ENCODE results near the gene ZNF483.
"Not testable (repeated sequence)": the region's sequence is repeated elsewhere in the genome, so short reads cannot be mapped to it uniquely, and the experiment has no call there.

Gene ZNF483

GRCh38 chr9:111525056-111525977, at the start of gene ZNF483:
Gene ZNF483 (plus strand): TSS chr9:111525179. CDS start chr9:111527396, 2,217 bp downstream.
- peak; percentile 36 for DNase-seq (ENCODE audit: low read depth, low spot score)

DNA sequence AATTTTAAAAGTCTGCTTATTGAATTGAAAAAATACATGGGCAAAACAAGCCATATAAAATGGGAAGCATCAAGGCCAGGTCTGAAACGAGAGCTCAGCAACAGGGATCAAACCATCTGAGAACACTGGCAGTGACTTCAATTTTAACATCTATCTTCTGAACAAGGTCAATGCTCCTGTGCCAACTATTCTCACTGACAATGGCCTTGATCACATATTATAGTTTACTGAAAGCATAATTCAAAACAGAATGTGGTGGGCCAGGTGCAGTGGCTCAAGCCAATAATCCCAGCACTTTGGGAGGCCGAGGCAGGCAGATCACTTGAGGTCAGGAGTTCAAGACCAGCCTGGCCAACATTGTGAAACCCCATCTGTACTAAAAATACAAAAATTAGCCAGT, 49.8 kb upstream of the ZNF483 start:
- DNase-seq (ENCODE audit: low read depth, low spot score) = no peak

DNA sequence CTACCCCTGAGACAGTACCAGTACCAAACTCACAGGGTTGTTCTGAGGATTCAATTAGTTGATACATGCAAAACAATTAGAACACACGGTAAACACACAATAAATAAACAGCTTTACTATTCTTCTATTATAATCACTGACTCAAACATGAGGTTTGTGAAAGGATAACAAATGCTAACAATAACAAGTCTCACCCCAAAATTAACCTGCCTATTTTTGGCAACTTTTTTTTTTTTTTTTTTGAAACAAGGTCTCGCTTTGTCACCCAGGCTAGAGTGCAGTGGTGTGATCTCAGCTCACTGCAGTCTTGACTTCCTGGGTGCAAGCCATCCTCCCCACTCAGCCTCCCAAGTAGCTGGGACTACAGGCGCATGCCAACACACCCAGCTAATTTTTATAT, 47.3 kb upstream of the ZNF483 start:
- DNase-seq (ENCODE audit: low read depth, low spot score) = no peak

GRCh38 chr9:111481885-111482636, 42.9 kb upstream of the ZNF483 start:
- DNase-seq (ENCODE audit: low read depth, low spot score) = peak; percentile 3

GRCh38 chr9:111482694-111483438, 42.1 kb upstream of the ZNF483 start:
- peak; percentile 24 for DNase-seq (ENCODE audit: low read depth, low spot score)

GRCh38 chr9:111483439-111483857, 41.5 kb upstream of the ZNF483 start:
- DNase-seq (ENCODE audit: low read depth, low spot score) = peak; percentile 6

- DNase-seq (ENCODE audit: low read depth, low spot score) = peak; percentile 40
These were observed 41.0 kb upstream of the ZNF483 start, which contains the start of gene ECPAS for GRCh38 chr9:111483858-111484571. Gene ECPAS (minus strand): TSS chr9:111484383. CDS start chr9:111472918, 11,465 bp downstream.

DNA sequence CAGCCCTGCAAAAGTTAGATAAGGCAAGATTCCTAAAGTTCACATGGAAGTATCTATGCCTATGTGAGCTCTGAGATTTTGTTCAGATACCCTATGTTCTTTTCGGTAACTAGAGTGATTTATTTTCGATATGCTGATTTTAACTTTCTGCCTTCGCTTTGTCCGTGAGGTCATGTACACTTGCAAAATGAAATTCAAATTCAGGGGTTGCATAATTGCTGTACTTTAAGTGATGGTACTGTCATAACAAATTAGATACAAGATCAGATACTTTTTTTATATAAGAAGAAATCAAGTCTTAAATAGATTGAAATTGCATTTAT, 40.4 kb upstream of the ZNF483 start:
- DNase-seq (ENCODE audit: low read depth, low spot score) = no peak

DNA sequence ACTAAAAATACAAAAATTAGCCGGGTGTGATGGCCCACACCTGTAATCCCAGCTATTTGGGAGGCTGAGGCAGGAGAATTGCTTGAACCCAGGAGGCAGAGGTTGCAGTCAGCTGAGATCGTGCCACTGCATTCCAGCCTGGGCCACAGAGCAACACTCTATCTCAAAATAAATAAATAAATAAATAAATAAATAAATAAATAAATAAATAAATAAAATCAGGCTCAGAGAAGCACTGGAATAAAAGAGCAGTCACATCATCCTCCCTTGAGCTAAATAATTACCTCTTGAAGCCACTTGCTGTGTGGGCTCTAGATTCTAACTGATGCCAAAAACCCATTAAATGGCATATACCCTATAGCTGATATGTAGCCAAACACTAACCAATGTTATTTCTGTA, 27.8 kb upstream of the ZNF483 start:
- DNase-seq (ENCODE audit: low read depth, low spot score) = not testable (repeated sequence)

GRCh38 chr9:111501005-111501562, 23.9 kb upstream of the ZNF483 start:
- DNase-seq (ENCODE audit: low read depth, low spot score) = no peak

DNA sequence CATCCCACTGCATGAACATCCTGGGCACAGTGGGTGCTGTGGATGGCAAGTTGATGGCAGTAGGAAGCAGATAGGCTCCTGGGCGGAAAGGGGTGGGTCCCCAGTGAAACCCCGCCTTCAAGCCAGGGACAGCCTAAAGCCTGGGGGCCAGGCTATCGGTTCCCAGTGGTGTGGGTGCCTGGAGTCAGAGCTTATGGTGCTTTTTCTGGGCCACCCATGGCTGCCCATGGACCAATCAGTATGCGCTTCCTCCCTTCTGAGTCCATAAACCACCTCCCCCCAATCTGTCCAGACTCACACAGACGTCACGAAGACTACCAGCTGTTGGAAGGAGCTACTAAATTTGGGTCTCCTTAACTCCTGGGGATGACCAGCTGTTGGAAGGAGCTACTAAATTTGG, 23.3 kb upstream of the ZNF483 start:
- no peak for DNase-seq (ENCODE audit: low read depth, low spot score)

- DNase-seq (ENCODE audit: low read depth, low spot score) = no peak
These were observed 22.5 kb upstream of the ZNF483 start for GRCh38 chr9:111502506-111502905.

- DNase-seq (ENCODE audit: low read depth, low spot score) = not testable (repeated sequence)
These were observed 13.4 kb upstream of the ZNF483 start for GRCh38 chr9:111511581-111511980.

- DNase-seq (ENCODE audit: low read depth, low spot score) = no peak
These were observed 10.0 kb upstream of the ZNF483 start for GRCh38 chr9:111514967-111515366.

DNA sequence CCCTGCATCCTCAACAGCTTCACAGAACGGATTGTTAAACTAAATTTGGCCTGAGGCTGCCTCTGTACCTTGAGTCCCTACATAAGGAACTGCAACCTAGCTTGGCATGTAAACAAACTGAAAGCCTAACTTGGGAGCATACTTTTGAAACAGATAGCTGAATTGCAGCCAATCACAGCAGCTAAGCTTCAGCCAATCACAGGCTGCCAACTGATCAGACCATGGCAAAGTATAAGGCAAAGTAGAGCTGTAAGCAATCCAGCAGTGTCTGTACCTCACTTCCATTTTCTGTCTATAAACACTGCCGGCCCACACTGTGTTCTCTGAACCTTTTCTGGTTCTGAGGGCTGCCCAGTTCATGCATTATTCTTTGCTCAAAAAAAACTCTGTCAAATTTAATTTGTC, 8.9 kb upstream of the ZNF483 start:
- DNase-seq (ENCODE audit: low read depth, low spot score) = no peak

- no peak for DNase-seq (ENCODE audit: low read depth, low spot score)
These were observed 286 bp upstream of the ZNF483 start for GRCh38 chr9:111524731-111525055.

GRCh38 chr9:111527347-111527746, 2.4 kb downstream of the ZNF483 start:
- no peak for DNase-seq (ENCODE audit: low read depth, low spot score)

- DNase-seq (ENCODE audit: low read depth, low spot score) = no peak
These were observed 4.8 kb downstream of the ZNF483 start for GRCh38 chr9:111529787-111530186.

DNA sequence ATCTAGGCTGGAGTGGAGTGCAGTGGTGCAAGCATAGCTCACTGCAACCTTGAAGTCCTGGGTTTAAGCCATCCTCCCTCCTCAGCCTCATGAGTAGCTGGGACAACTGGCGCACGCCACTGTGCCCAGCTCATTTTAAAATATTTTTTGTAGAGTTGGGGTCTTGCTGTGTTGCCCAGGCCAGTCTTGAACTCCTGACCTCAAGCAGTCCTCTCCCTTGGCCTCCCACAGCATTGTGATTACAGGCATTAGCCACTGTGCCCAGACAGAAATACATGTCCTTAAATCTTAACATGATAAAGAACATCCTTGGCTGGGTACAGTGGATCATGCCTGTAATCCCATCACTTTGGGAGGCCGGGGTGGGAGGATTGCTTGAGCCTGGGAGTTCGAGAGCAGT, 6.7 kb downstream of the ZNF483 start:
- no peak for DNase-seq (ENCODE audit: low read depth, low spot score)

GRCh38 chr9:111533099-111533790, 8.3 kb downstream of the ZNF483 start:
- DNase-seq (ENCODE audit: low read depth, low spot score) = no peak

Data from smooth muscle cell of the brain vasculature (primary cell).